Heart left ventricle (tissue), 13 donors: ENCODE measurements around the gene CNNM3.

Source experiments
- POLR2A ChIP-seq, 2 donors: fragments of 450-650 bp; IDR thresholded peaks; one replicate each; pipeline ENCODE4 v1.6.1; 2017; ENCODE audit warnings: antibody characterized with exemption in 2 of 2, mild to moderate bottlenecking in 2 of 2, moderate library complexity in 2 of 2
- TF ChIP-seq, protein P1 (sequence below), 12 donors: fragments of 200-600 bp; sonication (generic) in 4 of 12; IDR thresholded peaks; one replicate each; pipeline versions ENCODE4 v1.5.0 to v1.8.0; 2018 to 2022; ENCODE audit warnings: antibody characterized with exemption in 12 of 12, mild to moderate bottlenecking in 5 of 12
- donor health status: ischemic (EF 13 %, LVEDD 7.1; RV severe dilation, severe dysfunction).
- donor health status: DM: no; HTN: yes; CAD: no.
- donor health status: DM: no; HTN: no; CAD: no.
- donor health status: ischemic (EF 25% LVEDD 6.9; RV normal size, moderate dysfunction).
- donor health status: ischemic (EF 25% LVEDD 5.7; RV mildly dilated, moderate dysfunction).
- donor health status: ischemic (EF 35%, LVEDD 5.7; RV mildly dilated, moderate dysfunction).
- donor health status: nonischemic (EF 11% LVEDD 7.7; RV severe dilation, severe dysfunction).
- donor health status: DM: yes; HTN: yes; CAD: no.
- donor health status: PGD.
- donor health status: ischemic (EF 29% LVEDD 5.4; RV normal size, mild dysfunction).
- donor health status: nonischemic (EF 23%, LVEDD 6.1; RV moderate dilation, normal function).

GRCh38 chr2:96877042-96877451 lies 61.0 kb downstream of the CNNM3 start:
- TF ChIP-seq, protein P1, sequence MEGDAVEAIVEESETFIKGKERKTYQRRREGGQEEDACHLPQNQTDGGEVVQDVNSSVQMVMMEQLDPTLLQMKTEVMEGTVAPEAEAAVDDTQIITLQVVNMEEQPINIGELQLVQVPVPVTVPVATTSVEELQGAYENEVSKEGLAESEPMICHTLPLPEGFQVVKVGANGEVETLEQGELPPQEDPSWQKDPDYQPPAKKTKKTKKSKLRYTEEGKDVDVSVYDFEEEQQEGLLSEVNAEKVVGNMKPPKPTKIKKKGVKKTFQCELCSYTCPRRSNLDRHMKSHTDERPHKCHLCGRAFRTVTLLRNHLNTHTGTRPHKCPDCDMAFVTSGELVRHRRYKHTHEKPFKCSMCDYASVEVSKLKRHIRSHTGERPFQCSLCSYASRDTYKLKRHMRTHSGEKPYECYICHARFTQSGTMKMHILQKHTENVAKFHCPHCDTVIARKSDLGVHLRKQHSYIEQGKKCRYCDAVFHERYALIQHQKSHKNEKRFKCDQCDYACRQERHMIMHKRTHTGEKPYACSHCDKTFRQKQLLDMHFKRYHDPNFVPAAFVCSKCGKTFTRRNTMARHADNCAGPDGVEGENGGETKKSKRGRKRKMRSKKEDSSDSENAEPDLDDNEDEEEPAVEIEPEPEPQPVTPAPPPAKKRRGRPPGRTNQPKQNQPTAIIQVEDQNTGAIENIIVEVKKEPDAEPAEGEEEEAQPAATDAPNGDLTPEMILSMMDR (IDR thresholded peaks at IDR 0.05), result no peak
- TF ChIP-seq POLR2A (IDR thresholded peaks at IDR 0.05), result no peak
